H4 (cell line): ENCODE results near the gene ING2. TPM values are rescaled to one million over a fixed set of nuclear protein-coding genes. Genes with fewer than 3 reads are reported as not detected.
"Not testable (repeated sequence)": the region's sequence is repeated elsewhere in the genome, so short reads cannot be mapped to it uniquely, and the experiment has no call there.

ENCODE experiments used
- DNase-seq: peaks from one replicate; pipeline ENCODE4 v3.0.0-alpha.2; 2015; ENCODE audit warnings: low spot score
- total RNA-seq: library from RNA; depleted of rRNA; stranded (reverse); fragments of >200 nt; shearing (Covaris generic); gene quantifications from 2 replicates; pipeline ENCODE4 v1.2.3, GENCODE V29; 2014; rRNA removed

ING2 gene
- total RNA-seq, 1 experiment from 2014 or later, result 17.2 TPM

DNA sequence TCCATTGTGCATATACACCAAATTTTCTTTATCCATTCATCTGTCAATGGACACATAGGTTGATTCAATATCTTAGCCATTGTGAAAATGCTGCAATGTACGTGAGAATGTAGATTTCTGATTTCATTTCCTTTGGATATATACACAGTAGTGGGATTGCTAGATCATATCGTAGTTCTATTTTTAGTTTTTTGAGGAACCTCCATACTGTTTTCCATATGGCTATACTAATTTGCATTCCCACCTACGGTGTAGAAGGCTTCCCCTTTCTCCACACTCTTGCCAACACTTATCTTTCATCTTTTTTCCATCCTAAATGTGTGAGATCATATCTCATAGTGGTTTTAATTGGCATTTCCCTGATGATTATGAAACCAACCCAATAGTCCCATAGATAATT lies 43.4 kb downstream of the ING2 start:
- no peak for DNase-seq

DNA sequence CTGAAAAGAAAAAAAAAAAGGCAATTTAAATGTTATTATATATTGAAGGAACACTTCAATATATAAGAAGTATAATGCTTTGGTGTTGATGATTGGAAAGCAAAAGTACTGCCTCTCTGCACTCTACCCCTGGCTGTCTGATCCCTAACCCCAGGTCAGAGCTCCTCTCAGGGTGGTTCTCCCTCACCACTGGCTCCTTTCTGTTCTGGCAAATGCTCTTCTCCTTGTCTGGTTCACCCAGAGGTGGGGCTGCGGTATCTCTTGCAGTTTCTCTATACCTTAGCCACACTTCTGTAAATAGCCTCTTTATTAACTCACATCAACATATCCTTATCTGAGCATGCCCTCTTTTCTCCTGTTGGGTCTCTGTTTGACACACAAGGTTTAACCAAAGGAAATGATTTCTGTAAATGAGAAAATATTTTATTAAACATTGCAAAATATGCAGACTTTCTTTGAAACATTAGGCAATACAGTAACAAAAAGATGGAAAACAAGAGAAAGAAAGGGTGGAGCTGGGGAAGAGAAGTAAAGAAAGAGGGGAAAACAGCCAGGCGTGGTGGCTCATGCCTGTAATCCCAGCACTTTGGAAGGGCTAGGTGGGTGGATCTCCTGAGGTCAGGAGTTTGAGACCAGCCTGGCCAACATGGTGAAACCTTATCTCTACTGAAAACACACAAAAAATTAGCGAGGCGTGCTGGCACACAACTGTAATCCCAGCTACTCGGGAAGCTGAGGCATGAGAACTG lies 45.7 kb downstream of the ING2 start:
- DNase-seq, result no peak

DNA sequence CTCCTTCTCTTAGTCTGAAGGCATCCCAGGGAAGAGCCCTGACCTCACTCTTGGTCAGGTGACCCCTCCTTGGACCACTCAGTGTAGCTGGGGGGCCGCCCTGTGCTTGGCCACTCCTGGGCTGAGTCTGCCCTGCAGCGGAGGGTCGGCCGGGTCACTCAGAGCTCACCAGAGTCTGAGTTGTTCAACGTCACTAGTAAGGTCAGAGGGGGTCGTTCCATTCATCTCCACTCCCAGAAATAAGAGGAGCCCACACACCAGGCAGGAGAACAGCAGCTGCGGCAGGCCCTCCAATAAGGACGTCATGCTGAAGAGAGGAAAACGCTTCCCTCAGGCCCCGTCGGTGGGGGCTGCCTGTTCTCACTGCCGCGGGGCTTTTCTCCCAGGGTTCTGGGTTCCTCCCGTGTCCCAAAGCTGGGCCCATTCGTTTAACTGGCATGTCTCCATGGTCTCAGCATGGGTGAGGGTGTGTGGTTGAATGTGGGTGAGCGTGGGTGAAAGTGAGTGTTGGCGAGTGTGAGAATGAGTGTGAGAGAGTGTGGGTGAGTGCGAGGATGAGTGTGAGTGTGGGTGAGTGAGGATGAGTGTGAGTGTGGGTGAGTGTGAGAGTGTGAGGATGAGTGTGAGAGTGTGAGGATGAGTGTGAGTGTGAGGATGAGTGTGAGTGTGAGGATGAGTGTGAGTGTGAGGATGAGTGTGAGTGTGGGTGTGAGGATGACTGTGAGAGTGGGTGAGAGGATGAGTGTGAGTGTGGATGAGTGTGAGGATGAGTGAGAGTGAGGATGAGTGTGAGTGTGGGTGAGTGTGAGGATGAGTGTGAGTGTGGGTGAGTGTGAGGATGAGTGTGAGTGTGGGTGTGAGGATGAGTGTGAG lies 47.7 kb downstream of the ING2 start:
- DNase-seq, result no peak

DNA sequence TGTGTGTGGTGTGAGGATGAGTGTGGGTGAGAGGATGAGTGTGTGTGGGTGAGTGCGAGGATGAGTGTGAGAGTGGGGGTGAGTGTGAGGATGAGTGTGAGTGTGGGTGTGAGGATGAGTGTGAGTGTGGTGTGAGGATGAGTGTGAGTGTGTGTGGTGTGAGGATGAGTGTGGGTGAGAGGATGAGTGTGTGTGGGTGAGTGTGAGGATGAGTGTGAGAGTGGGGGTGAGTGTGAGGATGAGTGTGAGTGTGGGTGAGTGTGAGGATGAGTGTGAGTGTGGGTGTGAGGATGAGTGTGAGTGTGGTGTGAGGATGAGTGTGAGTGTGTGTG lies 48.3 kb downstream of the ING2 start:
- not testable (repeated sequence) for DNase-seq

DNA sequence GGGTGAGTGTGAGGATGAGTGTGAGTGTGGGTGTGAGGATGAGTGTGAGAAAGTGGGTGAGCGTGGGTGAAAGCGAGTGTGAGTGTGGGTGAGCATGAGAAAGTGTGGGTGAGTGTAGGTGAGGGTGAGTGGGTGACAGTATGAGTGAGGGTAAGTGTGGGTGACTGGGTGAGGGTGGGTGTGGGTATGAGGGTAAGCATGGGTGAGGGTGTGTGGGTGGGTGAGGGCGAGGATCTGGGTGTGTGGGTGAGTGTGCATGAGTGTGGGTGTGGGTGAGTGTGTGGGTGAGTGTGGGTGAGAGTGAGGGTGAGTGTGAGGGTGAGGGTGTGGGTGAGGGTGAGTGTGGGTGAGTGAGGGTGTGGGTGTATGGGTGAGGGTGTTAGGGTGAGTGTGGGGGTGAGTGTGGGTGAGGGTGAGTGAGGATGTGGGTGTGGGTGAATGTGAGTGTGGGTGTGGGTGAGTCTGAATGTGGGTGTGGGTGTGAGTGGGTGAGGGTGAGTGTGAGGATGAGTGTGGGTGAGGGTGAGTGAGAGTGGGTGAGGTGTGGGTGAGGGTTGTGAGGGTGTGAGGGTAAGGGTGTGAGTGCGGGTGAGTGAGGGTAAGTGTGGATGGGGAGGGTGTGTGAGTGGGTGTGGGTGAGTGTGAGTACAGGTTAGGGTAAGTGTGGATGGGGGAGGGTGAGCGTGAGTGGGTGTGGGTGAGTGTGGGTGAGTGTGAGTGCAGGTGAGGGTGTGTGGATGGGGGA lies 48.9 kb downstream of the ING2 start:
- no peak for DNase-seq

DNA sequence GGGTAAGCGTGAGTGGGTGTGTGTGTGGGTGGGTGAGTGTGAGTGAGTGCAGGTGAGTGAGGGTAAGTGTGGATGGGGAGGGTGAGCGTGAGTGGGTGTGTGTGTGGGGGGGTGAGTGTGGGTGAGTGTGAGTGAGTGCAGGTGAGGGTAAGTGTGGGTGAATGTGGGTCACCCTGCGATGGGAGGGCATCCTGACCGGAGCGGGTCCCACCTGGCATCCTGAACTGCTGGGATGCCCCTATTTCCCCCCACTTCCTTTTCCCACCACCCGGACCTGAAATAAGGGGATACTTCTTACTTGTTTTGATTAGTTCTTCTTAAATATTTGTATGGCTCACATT lies 49.5 kb downstream of the ING2 start:
- DNase-seq, result no peak

DNA sequence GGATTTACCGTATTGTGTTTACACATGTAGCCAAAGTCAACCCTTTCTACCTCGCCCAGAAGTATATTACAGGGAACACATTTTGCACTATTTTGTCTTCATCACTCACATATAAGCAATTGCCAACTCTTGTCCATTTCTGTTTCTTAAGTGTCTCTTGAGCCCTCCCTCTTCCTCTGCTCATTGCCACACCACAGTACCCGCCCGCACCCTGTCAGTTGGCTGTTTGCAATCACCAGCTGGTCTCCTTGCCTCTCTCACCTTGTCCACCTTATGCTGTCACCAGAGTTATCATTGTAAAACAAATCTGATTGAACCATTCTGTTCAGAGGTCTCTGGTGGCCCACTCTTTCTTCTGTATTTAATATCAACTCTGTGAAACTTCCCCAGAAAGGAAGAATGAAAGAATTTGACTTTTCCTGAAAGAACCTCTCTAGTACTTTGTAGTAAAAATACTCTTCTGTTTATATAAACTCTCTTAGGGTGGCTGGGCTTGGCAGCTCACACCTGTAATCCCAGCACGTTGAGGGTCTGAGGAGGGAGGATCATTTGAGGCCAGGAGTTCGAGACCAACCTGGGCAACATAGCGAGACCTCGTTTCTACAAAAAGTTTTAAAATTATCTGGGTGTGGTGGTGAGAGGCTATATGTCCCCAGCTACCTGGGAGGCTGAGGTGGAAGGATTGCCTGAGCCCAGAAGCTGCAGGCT lies 50.2 kb downstream of the ING2 start:
- no peak for DNase-seq

DNA sequence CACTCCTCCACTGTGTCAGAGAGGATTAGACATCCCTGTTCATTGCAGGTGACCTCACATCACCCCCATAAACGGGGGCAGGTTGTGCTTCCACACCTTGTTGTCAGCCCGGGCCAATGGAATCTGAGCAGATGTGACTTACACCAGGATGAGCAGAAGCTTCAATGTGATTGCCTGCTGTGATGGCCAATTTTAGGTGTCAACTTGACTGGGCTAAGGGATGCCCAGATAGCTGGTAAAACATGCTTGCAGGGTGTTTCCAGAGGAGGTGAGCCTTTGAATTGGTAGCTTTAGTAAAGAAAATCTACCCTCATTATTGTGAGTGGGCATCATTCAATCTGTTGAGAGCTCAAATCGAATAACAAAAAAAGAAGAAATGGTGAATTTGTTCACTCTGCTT lies 52.1 kb downstream of the ING2 start:
- no peak for DNase-seq

DNA sequence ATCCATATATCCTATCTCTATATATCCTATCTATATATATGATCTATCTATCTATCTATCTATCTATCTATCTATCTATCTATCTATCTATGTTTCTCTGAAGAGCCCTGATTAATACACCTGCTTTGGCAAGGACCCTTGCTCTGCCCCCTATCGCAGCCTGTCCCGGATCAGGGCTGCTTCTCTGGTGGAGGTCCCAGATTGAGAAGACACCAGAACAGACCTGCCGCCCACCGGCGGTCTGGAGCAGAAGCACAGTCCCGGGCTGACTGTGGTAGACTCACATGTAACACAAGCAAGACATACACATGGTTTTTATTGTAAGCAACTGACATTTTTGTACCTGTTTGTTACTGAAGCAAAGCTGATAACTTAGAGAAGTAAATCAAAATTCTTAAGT lies 52.8 kb downstream of the ING2 start:
- no peak for DNase-seq

DNA sequence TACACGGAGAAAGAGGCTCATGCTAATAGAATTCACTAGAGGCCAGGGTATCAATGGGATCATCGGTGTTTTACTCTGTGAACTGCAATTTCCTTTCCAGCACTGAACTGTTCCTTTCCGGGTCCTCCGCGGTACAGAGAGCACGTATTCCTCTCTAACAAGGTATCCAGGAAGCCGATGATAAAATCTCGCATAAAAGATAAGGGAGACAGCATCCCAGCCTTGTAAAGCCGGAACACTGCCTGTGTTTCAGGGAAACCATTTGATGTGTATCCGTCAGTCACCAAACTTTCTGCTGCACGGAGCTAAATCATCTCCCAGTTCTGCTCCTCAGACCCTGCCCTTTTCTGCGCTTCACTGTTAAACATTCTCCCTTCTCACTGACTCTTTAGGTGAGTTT lies 54.0 kb downstream of the ING2 start:
- no peak for DNase-seq

DNA sequence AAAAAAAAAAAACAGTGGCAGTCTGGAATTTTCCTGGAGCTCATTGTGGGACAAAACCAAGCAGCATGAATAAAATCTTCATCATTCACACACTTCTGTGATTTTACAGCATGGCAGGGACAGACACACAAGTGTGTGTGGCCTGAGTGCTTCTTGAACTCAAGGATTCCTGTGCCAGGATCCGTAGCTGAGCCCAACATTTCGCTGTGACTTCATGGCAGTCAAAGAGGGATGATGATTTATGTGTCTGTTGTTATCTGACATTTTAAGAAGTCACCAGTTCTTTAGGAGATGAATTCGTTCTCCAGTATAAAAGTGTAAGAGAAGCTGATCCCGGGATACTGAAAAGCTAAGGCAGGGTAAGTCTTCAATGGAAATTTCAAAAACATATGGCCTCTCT lies 57.0 kb downstream of the ING2 start:
- DNase-seq, result no peak

Other genes starting within 250 kb of the ING2 start
- gene CLDN22, start 184.8 kb upstream of the ING2 start, total RNA-seq, result not detected in 2 replicates
- gene CLDN24, start 182.6 kb upstream of the ING2 start, total RNA-seq, result not detected in 2 replicates
- 13.0 and 16.5 TPM in 2 replicates for gene CDKN2AIP, start 60.4 kb upstream of the ING2 start, total RNA-seq
- gene RWDD4, start 154.1 kb downstream of the ING2 start, total RNA-seq, result 21.4 and 32.3 TPM in 2 replicates
- gene TRAPPC11, start 154.2 kb downstream of the ING2 start, total RNA-seq, result 21.3 and 48.7 TPM in 2 replicates